Stimulated activated CD8-positive, alpha-beta memory T cell treated with anti-CD3 and anti-CD28 coated beads, Interleukin-4, amount 100 ng/mL, for 1 hour (primary cell): ENCODE measurements around the gene MAPK8IP3.

ENCODE experiments used
- DNase-seq, 2 donors: peaks; one replicate each; pipeline ENCODE4 v3.0.0-alpha.2; 2020; ENCODE audit warnings: low read depth in 2 of 2, low spot score in 1 of 2

The MAPK8IP3 gene

GRCh38 chr16:1740234-1740633 lies 34.2 kb downstream of the MAPK8IP3 start:
- DNase-seq: no peak

GRCh38 chr16:1740781-1741490 lies 34.9 kb downstream of the MAPK8IP3 start:
- DNase-seq: no peak

- DNase-seq: no peak
Measured at GRCh38 chr16:1741553-1742165, 35.7 kb downstream of the MAPK8IP3 start.

- no peak for DNase-seq
Measured at GRCh38 chr16:1743376-1744337, 37.7 kb downstream of the MAPK8IP3 start.

- no peak for DNase-seq
Measured at GRCh38 chr16:1744338-1744840, 38.4 kb downstream of the MAPK8IP3 start.

- DNase-seq: no peak
Measured at GRCh38 chr16:1745181-1745899, 39.3 kb downstream of the MAPK8IP3 start.

- no peak for DNase-seq
Measured at GRCh38 chr16:1745900-1746692, 40.1 kb downstream of the MAPK8IP3 start.

GRCh38 chr16:1746693-1747195 lies 40.7 kb downstream of the MAPK8IP3 start:
- no peak for DNase-seq

GRCh38 chr16:1747934-1748333 lies 41.9 kb downstream of the MAPK8IP3 start:
- no peak for DNase-seq

- no peak for DNase-seq
Measured at GRCh38 chr16:1749152-1750117, 43.4 kb downstream of the MAPK8IP3 start.

- DNase-seq: no peak
Measured at GRCh38 chr16:1751946-1752345, 46.0 kb downstream of the MAPK8IP3 start.

GRCh38 chr16:1752853-1753252 lies 46.9 kb downstream of the MAPK8IP3 start:
- DNase-seq: no peak

- DNase-seq: no peak
Measured at GRCh38 chr16:1754204-1754603, 48.2 kb downstream of the MAPK8IP3 start.

GRCh38 chr16:1757714-1758461 lies 51.9 kb downstream of the MAPK8IP3 start:
- DNase-seq: no peak

- no peak for DNase-seq
Measured at GRCh38 chr16:1758923-1759322, 52.9 kb downstream of the MAPK8IP3 start.

GRCh38 chr16:1759511-1759910 lies 53.5 kb downstream of the MAPK8IP3 start:
- DNase-seq: no peak

GRCh38 chr16:1760911-1761310 lies 54.9 kb downstream of the MAPK8IP3 start:
- no peak for DNase-seq

- DNase-seq: no peak
Measured at GRCh38 chr16:1761751-1762150, 55.8 kb downstream of the MAPK8IP3 start.
